ENCODE measurements around the gene SRBD1. TPM values are rescaled to one million over a fixed set of nuclear protein-coding genes. Genes with fewer than 3 reads are reported as not detected.

SRBD1 gene
- polyA plus RNA-seq, 1 donor from 2014 or later, result 5.3 TPM

DNA sequence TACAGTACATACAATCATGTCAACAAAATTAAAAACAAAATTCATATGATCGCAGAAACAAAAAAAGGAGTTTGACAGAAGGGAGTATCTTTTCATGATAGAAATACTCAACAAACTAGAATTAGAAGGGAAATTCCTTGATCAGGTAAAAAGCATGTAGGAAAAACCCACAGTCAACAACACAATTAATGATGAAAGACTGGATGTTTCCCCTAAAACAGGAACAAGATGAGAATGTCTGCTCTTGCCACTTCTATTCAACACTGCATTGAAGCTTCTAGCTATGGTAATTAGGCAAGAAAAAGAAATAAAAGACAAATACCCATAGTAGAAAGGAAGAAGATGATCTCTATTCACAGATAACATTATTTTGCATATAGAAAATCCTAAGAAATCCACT lies 87.1 kb downstream of the SRBD1 start:
- Histone ChIP-seq H3K79me2 (replicated peaks; ENCODE audit: insufficient read depth, low read length) (no peaks in the 10 kb centered on the region), H3F3A (ENCODE audit: insufficient read depth, low read length, poor library complexity, severe bottlenecking) (no peaks in the 10 kb centered on the region), H3K27me3 (ENCODE audit: insufficient read depth, low read depth, low read length) (no peaks in the 10 kb centered on the region)

DNA sequence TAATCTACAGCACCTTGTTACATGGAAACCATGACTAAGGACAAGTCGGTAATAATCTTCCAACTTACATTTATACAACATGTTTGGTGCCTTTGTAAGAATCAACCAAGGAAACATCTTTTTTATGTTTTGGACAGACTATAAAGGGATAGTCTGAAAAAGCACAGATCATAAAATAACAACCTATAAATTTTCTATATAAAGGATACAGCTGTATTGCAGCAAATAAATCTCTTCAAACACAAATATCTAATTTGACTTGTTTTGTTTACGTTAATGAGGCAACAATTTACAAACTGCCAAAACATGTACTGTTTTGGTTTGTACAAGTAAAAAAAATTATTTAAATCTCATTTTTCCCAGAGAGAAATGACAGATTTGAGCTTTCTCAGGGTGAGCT lies 92.5 kb downstream of the SRBD1 start:
- H3K9me3 ChIP-seq (ENCODE audit: low read length), result no peaks in the 10 kb centered on the region
- no peak for TF ChIP-seq MXI1 (conservative IDR thresholded peaks at IDR 0.05; ENCODE audit: poor library complexity, severe bottlenecking)
- TF ChIP-seq, protein P1, sequence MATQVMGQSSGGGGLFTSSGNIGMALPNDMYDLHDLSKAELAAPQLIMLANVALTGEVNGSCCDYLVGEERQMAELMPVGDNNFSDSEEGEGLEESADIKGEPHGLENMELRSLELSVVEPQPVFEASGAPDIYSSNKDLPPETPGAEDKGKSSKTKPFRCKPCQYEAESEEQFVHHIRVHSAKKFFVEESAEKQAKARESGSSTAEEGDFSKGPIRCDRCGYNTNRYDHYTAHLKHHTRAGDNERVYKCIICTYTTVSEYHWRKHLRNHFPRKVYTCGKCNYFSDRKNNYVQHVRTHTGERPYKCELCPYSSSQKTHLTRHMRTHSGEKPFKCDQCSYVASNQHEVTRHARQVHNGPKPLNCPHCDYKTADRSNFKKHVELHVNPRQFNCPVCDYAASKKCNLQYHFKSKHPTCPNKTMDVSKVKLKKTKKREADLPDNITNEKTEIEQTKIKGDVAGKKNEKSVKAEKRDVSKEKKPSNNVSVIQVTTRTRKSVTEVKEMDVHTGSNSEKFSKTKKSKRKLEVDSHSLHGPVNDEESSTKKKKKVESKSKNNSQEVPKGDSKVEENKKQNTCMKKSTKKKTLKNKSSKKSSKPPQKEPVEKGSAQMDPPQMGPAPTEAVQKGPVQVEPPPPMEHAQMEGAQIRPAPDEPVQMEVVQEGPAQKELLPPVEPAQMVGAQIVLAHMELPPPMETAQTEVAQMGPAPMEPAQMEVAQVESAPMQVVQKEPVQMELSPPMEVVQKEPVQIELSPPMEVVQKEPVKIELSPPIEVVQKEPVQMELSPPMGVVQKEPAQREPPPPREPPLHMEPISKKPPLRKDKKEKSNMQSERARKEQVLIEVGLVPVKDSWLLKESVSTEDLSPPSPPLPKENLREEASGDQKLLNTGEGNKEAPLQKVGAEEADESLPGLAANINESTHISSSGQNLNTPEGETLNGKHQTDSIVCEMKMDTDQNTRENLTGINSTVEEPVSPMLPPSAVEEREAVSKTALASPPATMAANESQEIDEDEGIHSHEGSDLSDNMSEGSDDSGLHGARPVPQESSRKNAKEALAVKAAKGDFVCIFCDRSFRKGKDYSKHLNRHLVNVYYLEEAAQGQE (IDR thresholded peaks at IDR 0.05; ENCODE audit: borderline replicate concordance), result no peak
- no peak overlapping the region for H2AFZ ChIP-seq (ENCODE audit: low read depth, low read length)
- H3K36me3 ChIP-seq (ENCODE audit: insufficient read depth, low read length), result no peaks in the 10 kb centered on the region
- no peaks in the 10 kb centered on the region for H4K20me1 ChIP-seq (ENCODE audit: insufficient read depth)
- no peak overlapping the region for H3K27ac ChIP-seq (ENCODE audit: low read length)
- H3K27me3 ChIP-seq (ENCODE audit: insufficient read depth, low read depth, low read length), result no peaks in the 10 kb centered on the region
- no peaks in the 10 kb centered on the region for H3K9me2 ChIP-seq (ENCODE audit: insufficient read depth, low read length)
- no peak overlapping the region for H3K4me2 ChIP-seq (ENCODE audit: low read length)
- no peaks in the 10 kb centered on the region for H3K79me2 ChIP-seq (replicated peaks; ENCODE audit: insufficient read depth, low read length)
- no peak overlapping the region for H3K9ac ChIP-seq (ENCODE audit: low read length)
- H3K4me3 ChIP-seq (ENCODE audit: low read length), result no peak overlapping the region
- no peaks in the 10 kb centered on the region for H3F3A ChIP-seq (ENCODE audit: insufficient read depth, low read length, poor library complexity, severe bottlenecking)

More for the DNA sequence above, 87.1 kb downstream of the SRBD1 start:
- Histone ChIP-seq H3K36me3 (ENCODE audit: insufficient read depth, low read length) (no peaks in the 10 kb centered on the region), H3K9ac (ENCODE audit: low read length) (no peak overlapping the region), H3K4me2 (ENCODE audit: low read length) (no peak overlapping the region), H2AFZ (ENCODE audit: low read depth, low read length) (no peak overlapping the region), H3K9me3 (ENCODE audit: low read length) (no peaks in the 10 kb centered on the region), H4K20me1 (ENCODE audit: insufficient read depth) (no peaks in the 10 kb centered on the region), H3K27ac (ENCODE audit: low read length) (no peak overlapping the region), H3K4me3 (ENCODE audit: low read length) (no peak overlapping the region), H3K9me2 (ENCODE audit: insufficient read depth, low read length) (no peaks in the 10 kb centered on the region)
- TF ChIP-seq, protein P2, sequence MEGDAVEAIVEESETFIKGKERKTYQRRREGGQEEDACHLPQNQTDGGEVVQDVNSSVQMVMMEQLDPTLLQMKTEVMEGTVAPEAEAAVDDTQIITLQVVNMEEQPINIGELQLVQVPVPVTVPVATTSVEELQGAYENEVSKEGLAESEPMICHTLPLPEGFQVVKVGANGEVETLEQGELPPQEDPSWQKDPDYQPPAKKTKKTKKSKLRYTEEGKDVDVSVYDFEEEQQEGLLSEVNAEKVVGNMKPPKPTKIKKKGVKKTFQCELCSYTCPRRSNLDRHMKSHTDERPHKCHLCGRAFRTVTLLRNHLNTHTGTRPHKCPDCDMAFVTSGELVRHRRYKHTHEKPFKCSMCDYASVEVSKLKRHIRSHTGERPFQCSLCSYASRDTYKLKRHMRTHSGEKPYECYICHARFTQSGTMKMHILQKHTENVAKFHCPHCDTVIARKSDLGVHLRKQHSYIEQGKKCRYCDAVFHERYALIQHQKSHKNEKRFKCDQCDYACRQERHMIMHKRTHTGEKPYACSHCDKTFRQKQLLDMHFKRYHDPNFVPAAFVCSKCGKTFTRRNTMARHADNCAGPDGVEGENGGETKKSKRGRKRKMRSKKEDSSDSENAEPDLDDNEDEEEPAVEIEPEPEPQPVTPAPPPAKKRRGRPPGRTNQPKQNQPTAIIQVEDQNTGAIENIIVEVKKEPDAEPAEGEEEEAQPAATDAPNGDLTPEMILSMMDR (IDR thresholded peaks at IDR 0.05; ENCODE audit: poor library complexity, severe bottlenecking), result no peak
- TF ChIP-seq EZH2 (IDR thresholded peaks at IDR 0.05; ENCODE audit: borderline replicate concordance, insufficient read depth, low read length, poor library complexity, severe bottlenecking) (no peak), SMC3 (conservative IDR thresholded peaks at IDR 0.05; ENCODE audit: poor library complexity) (no peak), EP300 (conservative IDR thresholded peaks at IDR 0.05; ENCODE audit: poor library complexity, severe bottlenecking) (no peak), TAF1 (IDR thresholded peaks at IDR 0.05; ENCODE audit: low read depth) (no peak), POLR2AphosphoS5 (IDR thresholded peaks at IDR 0.05) (no peak), RAD21 (conservative IDR thresholded peaks at IDR 0.05) (no peak), MXI1 (conservative IDR thresholded peaks at IDR 0.05; ENCODE audit: poor library complexity, severe bottlenecking) (no peak)
- TF ChIP-seq, protein P1 (IDR thresholded peaks at IDR 0.05; ENCODE audit: borderline replicate concordance), result no peak

Measured in neural cell (in vitro differentiated cells).